ENCODE measurements around the gene MAPK12. TPM values are rescaled to one million over a fixed set of nuclear protein-coding genes. Genes with fewer than 3 reads are reported as not detected.

MAPK12 gene
- total and polyA plus RNA-seq, 2 of the 4 experiments (the other 2 are of a cell fraction), result 41.0 to 56.3 TPM

- Histone ChIP-seq H3K18ac (ENCODE audit: low read depth, low read length) (no peak overlapping the region), H2AK9ac (replicated peaks; ENCODE audit: low read depth, low read length, poor library complexity) (no peak overlapping the region), H3K4me2 (ENCODE audit: low read depth, low read length) (no peak overlapping the region), H3K23ac (ENCODE audit: low read depth, low read length) (no peak overlapping the region), H4K20me1 (ENCODE audit: insufficient read depth, low read length) (peaks cover 72% of the 10 kb centered on the region), H4K5ac (ENCODE audit: low read depth, low read length) (no peak overlapping the region), H2BK20ac (ENCODE audit: low read depth, low read length) (no peak overlapping the region), H3K9me3 (ENCODE audit: control insufficient read depth, insufficient read depth, low read length) (no peaks in the 10 kb centered on the region), H3K9ac (ENCODE audit: low read depth, low read length) (no peak overlapping the region), H3K14ac (replicated peaks; ENCODE audit: low read depth, low read length) (no peak overlapping the region), H4K8ac (ENCODE audit: low read depth in 2 of 2, low read length in 2 of 2) (no peak overlapping the region), H3K9me1 (ENCODE audit: insufficient read depth, low read length) (no peaks in the 10 kb centered on the region), H3K27ac (ENCODE audit: insufficient read depth, low read length) (no peak overlapping the region), H2BK15ac (ENCODE audit: low read depth, low read length) (no peak overlapping the region), H3K4ac (ENCODE audit: low read depth, low read length) (no peak overlapping the region), H2BK5ac (ENCODE audit: low read depth, low read length, poor library complexity, severe bottlenecking) (no peak overlapping the region), H3K56ac (ENCODE audit: extremely low read depth, insufficient read depth, low read length) (no peak overlapping the region), H3K4me3 (ENCODE audit: insufficient read depth, low read depth, low read length) (no peak overlapping the region), H2AK5ac (ENCODE audit: low read depth, low read length) (no peak overlapping the region), H3K27me3 (ENCODE audit: control insufficient read depth, insufficient read depth, low read length) (no peaks in the 10 kb centered on the region), H2BK120ac (ENCODE audit: low read depth, low read length) (no peak overlapping the region), H2AFZ (replicated peaks; ENCODE audit: low read length, poor library complexity) (no peak overlapping the region), H4K91ac (ENCODE audit: insufficient read depth, low read depth, low read length) (no peak overlapping the region), H3K79me1 (ENCODE audit: low read depth in 1 of 2, low read length in 2 of 2) (peaks cover 12 to 54% of the 10 kb centered on the region in 2 experiments; a peak in 3 of 4 replicates), H3K4me1 (ENCODE audit: control insufficient read depth, insufficient read depth, low read length) (peaks cover 10% of the 10 kb centered on the region), H3K36me3 (ENCODE audit: control insufficient read depth, insufficient read depth, low read length) (peaks cover 82% of the 10 kb centered on the region)
- POLR2A ChIA-PET (ENCODE audit: unreplicated experiment), result no interaction called here
- ATAC-seq (ENCODE audit: low read depth) (no peak), DNase-seq (no peak)
- in situ Hi-C loops (cut with MboI; ENCODE audit: low sequenced_read_pairs), result no loop called here
- no peak for TF ChIP-seq RAD21 (IDR thresholded peaks at IDR 0.05; ENCODE audit: low read length)
- no peak for TF ChIP-seq CHD1 (IDR thresholded peaks at IDR 0.05; ENCODE audit: low read depth, low read length)
- TF ChIP-seq FOS (IDR thresholded peaks at IDR 0.05; ENCODE audit: low read depth, low read length), result no peak
- no peak for TF ChIP-seq MXI1 (IDR thresholded peaks at IDR 0.05; ENCODE audit: borderline replicate concordance, low read depth, low read length)
- TF ChIP-seq SMC3 (IDR thresholded peaks at IDR 0.05; ENCODE audit: low read depth, low read length), result no peak
- TF ChIP-seq USF2 (IDR thresholded peaks at IDR 0.05; ENCODE audit: low read depth, low read length), result no peak
- no peak for TF ChIP-seq ELK1 (IDR thresholded peaks at IDR 0.05; ENCODE audit: borderline replicate concordance, low read depth, low read length)
- TF ChIP-seq BHLHE40 (IDR thresholded peaks at IDR 0.05; ENCODE audit: low read depth, low read length), result no peak
- TF ChIP-seq NFE2L2 (IDR thresholded peaks at IDR 0.05; ENCODE audit: low read depth, low read length), result no peak
- no peak for TF ChIP-seq MAFK (IDR thresholded peaks at IDR 0.05; ENCODE audit: low read depth, low read length)
- no peak for TF ChIP-seq MAZ (IDR thresholded peaks at IDR 0.05; ENCODE audit: borderline replicate concordance, low read depth, low read length)
- TF ChIP-seq, protein P1, sequence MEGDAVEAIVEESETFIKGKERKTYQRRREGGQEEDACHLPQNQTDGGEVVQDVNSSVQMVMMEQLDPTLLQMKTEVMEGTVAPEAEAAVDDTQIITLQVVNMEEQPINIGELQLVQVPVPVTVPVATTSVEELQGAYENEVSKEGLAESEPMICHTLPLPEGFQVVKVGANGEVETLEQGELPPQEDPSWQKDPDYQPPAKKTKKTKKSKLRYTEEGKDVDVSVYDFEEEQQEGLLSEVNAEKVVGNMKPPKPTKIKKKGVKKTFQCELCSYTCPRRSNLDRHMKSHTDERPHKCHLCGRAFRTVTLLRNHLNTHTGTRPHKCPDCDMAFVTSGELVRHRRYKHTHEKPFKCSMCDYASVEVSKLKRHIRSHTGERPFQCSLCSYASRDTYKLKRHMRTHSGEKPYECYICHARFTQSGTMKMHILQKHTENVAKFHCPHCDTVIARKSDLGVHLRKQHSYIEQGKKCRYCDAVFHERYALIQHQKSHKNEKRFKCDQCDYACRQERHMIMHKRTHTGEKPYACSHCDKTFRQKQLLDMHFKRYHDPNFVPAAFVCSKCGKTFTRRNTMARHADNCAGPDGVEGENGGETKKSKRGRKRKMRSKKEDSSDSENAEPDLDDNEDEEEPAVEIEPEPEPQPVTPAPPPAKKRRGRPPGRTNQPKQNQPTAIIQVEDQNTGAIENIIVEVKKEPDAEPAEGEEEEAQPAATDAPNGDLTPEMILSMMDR (conservative IDR thresholded peaks at IDR 0.05; ENCODE audit: low read depth, low read length), result no peak
- TF ChIP-seq RFX5 (IDR thresholded peaks at IDR 0.05; ENCODE audit: low read depth, low read length), result no peak
- dilution Hi-C loops (cut with HindIII; ENCODE audit: low sequenced_read_pairs, unreplicated experiment), result no loop called here
- no TSS peak for BruUV-seq (replicated peaks)
- WGBS, 2 experiments (ENCODE audit: extremely low coverage in 2 of 2, insufficient read length in 1 of 2), result 94% methylated on average over 6 of the region's 40 CpGs; no CpG with 5 or more reads in 1 of the 2 experiments
- CTCF ChIA-PET, result no interaction called here
- intact Hi-C loops (cut with micrococcal nuclease), result no loop called here
Measured at GRCh38 chr22:50286701-50287318, 25.3 kb upstream of the MAPK12 start.
